OCI-LY7 (cell line): Measurements from ENCODE around the gene OR2K2. TPM values are rescaled to one million over a fixed set of nuclear protein-coding genes. Genes with fewer than 3 reads are reported as not detected.
"Not testable (repeated sequence)": the region's sequence is repeated elsewhere in the genome, so short reads cannot be mapped to it uniquely, and the experiment has no call there.

Experiments
- BruUV-seq: library from RNA; stranded (reverse); fragments of 400-500 nt; replicated peaks from 2 replicates; lab custom pipeline; 2021; lab: Mats Ljungman, UMichigan
- CTCF ChIA-PET: fragments of 300-600 bp; sonication (Branson Sonifier 250); formaldehyde crosslinking; loops from one replicate; lab custom pipeline; 2022; ENCODE audit warnings: antibody characterized with exemption; ENCODE audit not compliant: unreplicated experiment; lab: Charles Lee
- POLR2A ChIA-PET: fragments of 300-600 bp; sonication (Branson Sonifier 250); formaldehyde crosslinking; loops from one replicate; lab custom pipeline; 2022; ENCODE audit warnings: antibody characterized with exemption; lab: Charles Lee
- DNase-seq: peaks from one replicate; pipeline ENCODE4 v3.0.0-alpha.2; 2015; ENCODE audit warnings: low spot score
- H2AFZ ChIP-seq: fragments of 200-600 bp; sonication (generic), shearing (Covaris generic); 2 replicates; pipeline ENCODE4 v1.6.1; 2014; ENCODE audit warnings: mild to moderate bottlenecking, antibody characterized with exemption, low read length, moderate library complexity
- H3K27ac ChIP-seq: fragments of 200-600 bp; sonication (generic); 2 replicates; pipeline ENCODE4 v1.5.1; 2014; ENCODE audit warnings: mixed run types, low read depth, mild to moderate bottlenecking, moderate library complexity, low read length, inconsistent platforms; ENCODE audit not compliant: poor library complexity, severe bottlenecking
- H3K36me3 ChIP-seq: fragments of 200-600 bp; sonication (generic); 2 replicates; pipeline ENCODE4 v1.6.1; 2014; ENCODE audit warnings: mild to moderate bottlenecking, antibody characterized with exemption, low read length, moderate library complexity, mixed read lengths; ENCODE audit not compliant: insufficient read depth
- H3K4me1 ChIP-seq: fragments of 200-600 bp; sonication (generic); 2 replicates; pipeline ENCODE4 v1.5.1; 2014; ENCODE audit warnings: mild to moderate bottlenecking, low read length; ENCODE audit not compliant: insufficient read depth, poor library complexity, severe bottlenecking
- H3K4me2 ChIP-seq: fragments of 200-600 bp; sonication (generic); 2 replicates; pipeline ENCODE4 v1.6.1; 2014; ENCODE audit warnings: mild to moderate bottlenecking, low read length
- H3K4me3 ChIP-seq: fragments of 200-600 bp; sonication (generic); 2 replicates; pipeline ENCODE4 v1.5.1; 2014; ENCODE audit warnings: mild to moderate bottlenecking, low read depth, low read length; ENCODE audit not compliant: poor library complexity, severe bottlenecking
- H3K79me2 ChIP-seq: fragments of 200-600 bp; sonication (generic); 2 replicates; pipeline ENCODE4 v1.6.1; 2016; ENCODE audit warnings: low read depth, mild to moderate bottlenecking, low read length, moderate library complexity, mixed read lengths; ENCODE audit not compliant: insufficient read depth
- H3K9me2 ChIP-seq: fragments of 200-600 bp; sonication (generic); 2 replicates; pipeline ENCODE4 v1.6.1; 2016; ENCODE audit warnings: mild to moderate bottlenecking, low read length, mixed read lengths; ENCODE audit not compliant: insufficient read depth
- H3K9me3 ChIP-seq: fragments of 200-600 bp; sonication (generic); 2 replicates; pipeline ENCODE4 v1.6.1; 2014; ENCODE audit warnings: mild to moderate bottlenecking, mixed run types, low read length, mixed read lengths
- H4K20me1 ChIP-seq: fragments of 200-600 bp; sonication (generic); 2 replicates; pipeline ENCODE4 v1.6.1; 2014; ENCODE audit warnings: mild to moderate bottlenecking, antibody characterized with exemption, low read length, moderate library complexity, mixed read lengths; ENCODE audit not compliant: insufficient read depth
- CTCF ChIP-seq: fragments of 200-600 bp; sonication (generic); conservative IDR thresholded peaks from 2 replicates; pipeline ENCODE4 v1.5.1; 2014; ENCODE audit warnings: mild to moderate bottlenecking, antibody characterized with exemption, low read length, moderate library complexity, mixed read lengths
- EZH2phosphoT487 ChIP-seq: fragments of 200-600 bp; sonication (generic); IDR thresholded peaks from 2 replicates; pipeline ENCODE4 v1.6.1; 2018; ENCODE audit warnings: low read depth, borderline replicate concordance, mild to moderate bottlenecking, mixed run types, antibody characterized with exemption, low read length, moderate library complexity, mixed read lengths
- intact Hi-C: fragments of 100-400 bp; cut with micrococcal nuclease; formaldehyde crosslinking; loops from one replicate; pipeline ENCODE4 v1.10.0; 2022; ENCODE audit not compliant: unreplicated experiment
- total RNA-seq, 2 experiments: library from RNA; depleted of rRNA in 1 of 2; stranded (reverse); fragments of >200 nt in 1 of 2; shearing (Covaris generic) in 1 of 2; gene quantifications; 2 replicates each; pipeline ENCODE4 v1.2.3, GENCODE V29; 2014 to 2022

Gene OR2K2
- total RNA-seq, 2 experiments from 2014 or later = not detected

- H3K4me3 ChIP-seq = no peak overlapping the region
- no peak overlapping the region for H3K27ac ChIP-seq
- BruUV-seq = no TSS peak
- H4K20me1 ChIP-seq = no peaks in the 10 kb centered on the region
- H3K79me2 ChIP-seq = no peaks in the 10 kb centered on the region
- ChIA-PET POLR2A (no interaction called here), CTCF (no interaction called here)
- no peaks in the 10 kb centered on the region for H3K9me2 ChIP-seq
- no peaks in the 10 kb centered on the region for H3K9me3 ChIP-seq
- H3K36me3 ChIP-seq = no peaks in the 10 kb centered on the region
- no peak for TF ChIP-seq CTCF
- no peak for TF ChIP-seq EZH2phosphoT487
- intact Hi-C loops = no loop called here
- no peak overlapping the region for H3K4me2 ChIP-seq
- H3K4me1 ChIP-seq = no peaks in the 10 kb centered on the region
- DNase-seq = no peak
- no peak overlapping the region for H2AFZ ChIP-seq
Observed at GRCh38 chr9:111301195-111301594, 28.8 kb downstream of the OR2K2 start.

- no peak overlapping the region for H3K4me2 ChIP-seq
- H3K9me3 ChIP-seq = no peaks in the 10 kb centered on the region
- H3K36me3 ChIP-seq = no peaks in the 10 kb centered on the region
- no peak for DNase-seq
- ChIA-PET POLR2A (no interaction called here), CTCF (no interaction called here)
- H4K20me1 ChIP-seq = no peaks in the 10 kb centered on the region
- no peaks in the 10 kb centered on the region for H3K9me2 ChIP-seq
- H2AFZ ChIP-seq = no peak overlapping the region
- no peak overlapping the region for H3K27ac ChIP-seq
- no peaks in the 10 kb centered on the region for H3K4me1 ChIP-seq
- H3K79me2 ChIP-seq = no peaks in the 10 kb centered on the region
- TF ChIP-seq EZH2phosphoT487 (no peak), CTCF (no peak)
- no peak overlapping the region for H3K4me3 ChIP-seq
- intact Hi-C loops = no loop called here
- BruUV-seq = no TSS peak
Observed at GRCh38 chr9:111300140-111300735, 29.8 kb downstream of the OR2K2 start.

- BruUV-seq, CTCF ChIA-PET, POLR2A ChIA-PET: not testable (repeated sequence)
Observed at GRCh38 chr9:111299599-111299966, 30.4 kb downstream of the OR2K2 start.

More at GRCh38 chr9:111299599-111299966, 30.4 kb downstream of the OR2K2 start:
- H3K9me3 ChIP-seq, H4K20me1 ChIP-seq, H3K9me2 ChIP-seq, H3K4me2 ChIP-seq, H3K4me3 ChIP-seq, H3K36me3 ChIP-seq, H3K4me1 ChIP-seq, H3K79me2 ChIP-seq, H3K27ac ChIP-seq, H2AFZ ChIP-seq, DNase-seq: not testable (repeated sequence)
- intact Hi-C loops = loop anchor here (5.0 to 10.0 kb wide), 2 partner anchors 657 to 845 kb away; no protein-coding TSS in a partner anchor
